ENCODE data around the gene SLF2. TPM values are rescaled to one million over a fixed set of nuclear protein-coding genes. Genes with fewer than 3 reads are reported as not detected.
A peak's percentile ranks its signal among the peaks of the same experiment; 100 is the strongest.

The SLF2 gene
- total and polyA plus RNA-seq, 9 of the 15 experiments (the other 6 are each of a cell fraction or from before 2014, with no cell fraction given): 1.7 to 18.4 (median 7.8) TPM

DNA sequence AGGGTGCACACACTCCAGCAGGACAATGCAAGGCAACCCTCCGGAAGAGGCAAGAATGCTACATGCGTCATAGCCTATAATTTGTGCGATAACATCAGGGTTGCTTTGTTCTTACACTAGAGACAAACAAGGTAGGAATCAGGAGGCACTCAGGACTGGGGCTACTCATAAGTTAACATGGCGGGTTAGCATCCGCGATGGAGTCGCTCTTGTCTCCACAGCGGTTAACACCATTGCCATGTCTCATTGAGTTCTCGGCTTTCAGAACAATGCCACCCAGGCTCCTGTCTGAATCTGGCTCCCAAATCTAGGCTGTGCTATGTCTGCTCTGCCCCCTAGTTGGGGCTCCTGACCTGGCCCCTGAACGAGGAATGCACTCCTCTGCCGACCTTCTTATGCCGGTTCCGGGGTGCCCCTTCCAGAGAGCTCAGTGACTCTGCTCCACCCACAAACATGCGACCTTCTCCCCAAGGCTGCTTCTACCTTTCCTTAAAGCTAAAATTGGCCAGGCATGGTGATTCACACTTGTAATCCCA, 24.9 kb upstream of the SLF2 start (continued):
- TF ChIP-seq BRF2 (IDR thresholded peaks at IDR 0.05; ENCODE audit: borderline replicate concordance, insufficient read depth, insufficient read length): no peak
- peak; percentile 93 for TF ChIP-seq ZNF584 (CRISPR knock-in tag; IDR thresholded peaks at IDR 0.05; ENCODE audit: low read depth)
- no peak for TF ChIP-seq NR2C2 (CRISPR knock-in tag; IDR thresholded peaks at IDR 0.05)
- 0 out of 2 replicates have a peak, but pooled peaks have one; percentile 18 for TF ChIP-seq NR2C2 (tag; IDR thresholded peaks at IDR 0.05)
- no peak for TF ChIP-seq ZNF444 (CRISPR knock-in tag; IDR thresholded peaks at IDR 0.05)
- TF ChIP-seq BCL6 (CRISPR knock-in tag; IDR thresholded peaks at IDR 0.05): peak; percentile 79; the same call in 1 of the 2 replicates
- peak; percentile 97 for TF ChIP-seq ZNF175 (CRISPR knock-in tag; IDR thresholded peaks at IDR 0.05; ENCODE audit: low read depth)
- TF ChIP-seq HDAC8 (tag; IDR thresholded peaks at IDR 0.05): 0 out of 2 replicates have a peak, but pooled peaks have one; percentile 65
- peak; percentile 52; the same call in 1 of the 2 replicates for TF ChIP-seq KLF6 (CRISPR knock-in tag; IDR thresholded peaks at IDR 0.05; ENCODE audit: borderline replicate concordance)
- peak; percentile 68; the same call in 1 of the 2 replicates for TF ChIP-seq BACH1 (tag; IDR thresholded peaks at IDR 0.05)
- TF ChIP-seq ZNF589 (CRISPR knock-in tag; IDR thresholded peaks at IDR 0.05; ENCODE audit: low read depth): peak; percentile 90
- no peak for TF ChIP-seq SMAD2 (IDR thresholded peaks at IDR 0.05; ENCODE audit: low read depth, low read length)
- TF ChIP-seq ZNF12 (CRISPR knock-in tag; IDR thresholded peaks at IDR 0.05): no peak
- no peak for TF ChIP-seq ZSCAN29 (IDR thresholded peaks at IDR 0.05)
